Stimulated activated naive CD8-positive, alpha-beta T cell treated with anti-CD3 and anti-CD28 coated beads, Interleukin-15, amount 100 ng/mL, for 72 hours (primary cell): ENCODE results near the gene TBX2.
"Not testable (repeated sequence)": the region's sequence is repeated elsewhere in the genome, so short reads cannot be mapped to it uniquely, and the experiment has no call there.

ENCODE experiments used
- ATAC-seq: fragments of 150-1000 bp; cut with Tn5 transposase; 2 replicates; pipeline ENCODE4 v1.10.0; 2021; ENCODE audit warnings: mild to moderate bottlenecking, moderate library complexity
- DNase-seq, 2 donors: peaks; one replicate each; pipeline ENCODE4 v3.0.0; 2021 to 2022
- H3K27ac Mint-ChIP-seq, 2 donors: one replicate each; pipeline ENCODE4 v1.8.0; 2022; ENCODE audit warnings: mild to moderate bottlenecking in 2 of 2, mixed read lengths in 2 of 2, moderate library complexity in 2 of 2
- H3K27me3 Mint-ChIP-seq: one replicate; pipeline ENCODE4 v1.8.0; 2022; ENCODE audit warnings: mixed read lengths
- H3K4me1 Mint-ChIP-seq: one replicate; pipeline ENCODE4 v1.8.0; 2022; ENCODE audit warnings: mild to moderate bottlenecking, mixed read lengths
- H3K4me3 Mint-ChIP-seq, 2 donors: one replicate each; pipeline ENCODE4 v1.8.0; 2022; ENCODE audit warnings: mild to moderate bottlenecking in 2 of 2, mixed read lengths in 2 of 2, moderate library complexity in 1 of 2
- H3K9me3 Mint-ChIP-seq, 2 donors: one replicate each; pipeline ENCODE4 v1.8.0; 2022; ENCODE audit warnings: mixed read lengths in 2 of 2

TBX2 gene

DNA sequence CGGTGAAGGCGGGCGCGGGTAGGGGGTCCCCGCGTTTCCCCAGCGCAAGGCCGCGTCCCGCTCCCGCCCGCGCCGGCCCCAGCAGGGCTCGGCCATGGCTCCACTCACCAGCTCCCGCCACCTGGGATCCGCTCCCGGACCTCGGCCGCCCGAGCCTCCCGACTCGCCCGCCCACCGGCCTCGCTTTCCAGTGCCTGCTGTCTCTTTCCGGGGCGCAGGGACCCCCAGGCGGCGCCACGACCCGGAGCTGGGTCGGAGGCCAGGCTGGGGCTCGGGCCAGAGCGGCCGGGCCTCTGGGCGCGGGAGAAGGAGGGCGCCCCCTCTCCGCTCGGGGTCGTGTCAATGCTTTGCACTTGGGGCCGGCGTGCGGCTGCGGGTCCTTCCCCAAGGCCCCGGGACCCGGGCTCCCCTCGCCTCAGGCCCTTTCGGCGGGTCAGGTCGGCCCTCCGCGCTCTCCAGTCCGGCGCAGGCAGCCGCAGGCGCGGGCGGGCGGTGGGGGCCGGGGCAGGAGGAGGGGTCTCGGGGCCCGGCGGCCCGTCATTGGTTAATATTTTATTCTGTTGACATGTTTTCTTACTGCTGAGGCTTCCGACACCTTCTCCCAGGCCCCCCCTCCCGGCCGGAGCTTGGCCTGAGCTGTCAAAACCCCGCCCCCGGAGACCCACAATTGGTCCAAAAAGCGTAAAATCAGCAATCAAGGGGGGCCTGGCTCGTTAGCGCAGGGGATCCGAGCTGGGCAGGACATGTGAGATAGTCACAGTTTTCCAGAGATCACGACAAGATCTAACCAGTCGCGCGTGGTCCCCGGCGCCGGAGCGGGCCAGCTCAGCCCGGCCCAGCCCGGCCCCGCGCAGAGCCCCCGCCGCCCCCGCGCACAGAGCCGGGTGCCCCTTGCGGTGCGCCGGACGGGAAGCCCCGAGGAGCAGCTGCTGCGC lies at the start of gene TBX2:
TBX2 (plus strand) TSS at position 713 of the 935 bp plus-strand sequence. CDS start 334 bp downstream, outside the sequence.
- Mint-ChIP-seq H3K4me3 (peak within 1 kb of the TSS; percentile 81), H3K27me3 (peaks cover 77% of the 10 kb centered on the region), H3K9me3 (no peaks in the 10 kb centered on the region), H3K4me1 (peaks cover 52% of the 10 kb centered on the region), H3K27ac (no peak within 1 kb of the TSS)
- DNase-seq, result no peak
- no peak for ATAC-seq

DNA sequence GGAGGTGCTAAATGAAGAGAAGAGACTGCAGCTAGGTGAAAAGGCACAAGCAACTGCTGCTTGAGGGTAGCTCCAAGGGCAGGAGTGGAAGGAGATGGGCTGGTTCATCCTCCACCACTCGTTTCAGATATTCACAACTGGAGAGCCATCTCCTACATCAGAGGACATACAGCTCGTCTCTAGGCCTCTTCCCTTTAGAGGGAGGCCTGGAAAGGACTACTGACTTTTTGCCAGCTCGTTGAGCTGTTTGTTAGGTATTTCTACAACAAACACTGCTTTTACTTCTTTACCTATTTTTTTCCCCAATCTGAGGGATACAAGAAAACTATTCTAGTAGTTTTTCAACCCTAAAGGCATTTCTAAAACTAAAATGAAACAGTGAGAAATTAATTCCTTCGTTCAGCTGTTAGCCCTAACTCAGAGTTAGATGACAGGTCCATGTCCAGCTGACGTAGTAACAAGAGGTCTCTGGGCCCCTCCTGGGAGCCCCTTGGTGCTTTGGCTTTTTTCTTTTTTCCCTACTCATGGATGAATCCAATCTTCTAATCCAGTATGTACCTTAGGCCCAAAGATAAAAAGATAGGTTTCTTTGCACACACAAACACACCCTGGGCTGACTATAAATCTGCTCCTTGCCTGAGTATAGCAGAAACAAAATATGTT lies 47.8 kb upstream of the TBX2 start:
- no peaks in the 10 kb centered on the region for H3K4me1 Mint-ChIP-seq
- DNase-seq (no peak), ATAC-seq (no peak)
- no peak overlapping the region for H3K4me3 Mint-ChIP-seq
- no peaks in the 10 kb centered on the region for H3K27me3 Mint-ChIP-seq
- no peak overlapping the region for H3K27ac Mint-ChIP-seq
- H3K9me3 Mint-ChIP-seq, result no peaks in the 10 kb centered on the region

DNA sequence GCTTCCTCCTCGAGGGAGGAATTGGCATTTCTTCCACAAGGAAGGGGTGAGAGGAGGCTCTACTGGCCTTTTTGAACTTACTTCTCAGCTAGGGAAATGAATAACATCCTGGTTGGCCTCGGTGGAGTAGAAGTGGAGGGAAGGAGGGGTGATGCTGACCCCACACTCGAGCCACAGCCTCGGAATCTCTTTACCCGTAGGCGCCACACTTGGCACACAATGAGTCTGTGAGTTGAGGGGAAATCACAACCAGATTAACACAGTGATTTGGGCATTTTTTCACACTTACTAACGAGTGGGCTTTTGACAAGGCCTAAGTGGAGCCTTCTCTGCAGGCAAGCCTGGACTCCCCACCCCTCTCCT lies 47.3 kb upstream of the TBX2 start:
- H3K9me3 Mint-ChIP-seq, result no peaks in the 10 kb centered on the region
- H3K27ac Mint-ChIP-seq, result no peak overlapping the region
- DNase-seq (no peak), ATAC-seq (no peak)
- no peak overlapping the region for H3K4me3 Mint-ChIP-seq
- no peaks in the 10 kb centered on the region for H3K27me3 Mint-ChIP-seq
- H3K4me1 Mint-ChIP-seq, result no peaks in the 10 kb centered on the region

- Mint-ChIP-seq H3K4me1 (no peaks in the 10 kb centered on the region), H3K9me3 (no peaks in the 10 kb centered on the region), H3K4me3 (no peak overlapping the region), H3K27me3 (no peaks in the 10 kb centered on the region), H3K27ac (no peak overlapping the region)
- DNase-seq, result no peak
- ATAC-seq, result no peak
These were observed 46.7 kb upstream of the TBX2 start for GRCh38 chr17:61352781-61353491.

DNA sequence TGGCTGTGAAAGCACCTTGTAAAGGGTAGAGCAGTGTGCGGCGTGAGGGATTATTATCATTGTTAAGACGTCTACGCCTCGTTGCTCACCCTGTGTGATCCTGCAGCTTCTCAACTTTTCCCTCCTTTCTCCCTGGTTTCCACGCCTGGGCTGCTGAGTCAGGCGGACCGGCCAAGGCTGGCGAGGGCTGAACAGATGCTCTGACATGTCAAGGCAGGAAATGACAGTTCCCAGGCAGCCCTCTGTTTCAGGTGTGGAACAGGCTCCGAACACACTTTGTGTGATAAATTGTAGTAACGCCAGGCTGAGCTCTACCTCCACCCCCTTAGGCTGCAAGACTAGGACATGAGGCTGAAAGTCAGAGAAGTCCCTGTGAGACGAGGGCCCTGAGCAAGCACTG lies 46.0 kb upstream of the TBX2 start:
- DNase-seq (no peak), ATAC-seq (no peak)
- Mint-ChIP-seq H3K27me3 (no peaks in the 10 kb centered on the region), H3K4me1 (no peaks in the 10 kb centered on the region), H3K4me3 (no peak overlapping the region), H3K9me3 (no peaks in the 10 kb centered on the region), H3K27ac (no peak overlapping the region)

GRCh38 chr17:61354895-61355874 lies 44.5 kb upstream of the TBX2 start:
- ATAC-seq, result no peak
- peak overlapping the region in 1 of 2 donors; percentile 37 for H3K27ac Mint-ChIP-seq
- H3K4me1 Mint-ChIP-seq, result no peaks in the 10 kb centered on the region
- no peak overlapping the region for H3K4me3 Mint-ChIP-seq
- DNase-seq, result no peak
- H3K9me3 Mint-ChIP-seq, result no peaks in the 10 kb centered on the region
- H3K27me3 Mint-ChIP-seq, result no peaks in the 10 kb centered on the region

- not testable (repeated sequence) for H3K9me3 Mint-ChIP-seq
These were observed 42.6 kb upstream of the TBX2 start for GRCh38 chr17:61357061-61357460.

GRCh38 chr17:61359513-61359912 lies 40.1 kb upstream of the TBX2 start:
- not testable (repeated sequence) for DNase-seq, H3K27me3 Mint-ChIP-seq, H3K4me3 Mint-ChIP-seq, H3K4me1 Mint-ChIP-seq, ATAC-seq, H3K9me3 Mint-ChIP-seq, H3K27ac Mint-ChIP-seq

More at GRCh38 chr17:61357061-61357460, 42.6 kb upstream of the TBX2 start:
- not testable (repeated sequence) for H3K4me3 Mint-ChIP-seq, ATAC-seq, H3K27me3 Mint-ChIP-seq, H3K27ac Mint-ChIP-seq, DNase-seq, H3K4me1 Mint-ChIP-seq

DNA sequence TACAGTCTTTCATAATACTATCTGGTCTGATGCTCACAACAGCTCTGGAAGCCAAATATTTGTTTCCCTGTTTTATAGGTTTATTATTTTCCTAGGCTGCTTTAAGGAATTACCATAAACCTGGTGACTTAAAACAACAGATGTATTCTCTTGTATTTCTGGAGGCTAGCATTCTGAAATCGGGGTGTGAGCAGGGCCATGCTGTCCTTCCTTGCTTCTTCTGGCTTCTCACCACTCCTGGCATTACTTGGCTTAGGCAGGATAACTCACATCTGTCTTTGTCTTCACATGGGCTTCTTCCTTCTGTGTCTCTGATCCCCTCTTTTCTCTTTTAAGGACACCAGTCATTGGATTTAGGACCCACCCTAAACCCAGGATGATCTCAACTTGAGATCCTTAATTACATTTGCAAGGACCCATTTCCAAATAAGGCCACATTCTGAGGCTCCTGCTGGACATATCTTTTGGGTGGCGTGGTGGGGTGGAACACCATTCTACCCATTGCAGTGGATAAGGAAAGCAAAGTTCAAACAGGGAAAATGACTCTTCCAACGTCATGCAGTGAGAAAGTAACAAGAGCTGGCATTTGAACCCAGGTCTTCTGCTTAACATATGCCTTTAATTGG lies 39.2 kb upstream of the TBX2 start:
- Mint-ChIP-seq H3K4me3 (no peak overlapping the region), H3K9me3 (no peaks in the 10 kb centered on the region), H3K4me1 (no peaks in the 10 kb centered on the region), H3K27me3 (no peaks in the 10 kb centered on the region), H3K27ac (no peak overlapping the region)
- ATAC-seq (no peak), DNase-seq (no peak)

DNA sequence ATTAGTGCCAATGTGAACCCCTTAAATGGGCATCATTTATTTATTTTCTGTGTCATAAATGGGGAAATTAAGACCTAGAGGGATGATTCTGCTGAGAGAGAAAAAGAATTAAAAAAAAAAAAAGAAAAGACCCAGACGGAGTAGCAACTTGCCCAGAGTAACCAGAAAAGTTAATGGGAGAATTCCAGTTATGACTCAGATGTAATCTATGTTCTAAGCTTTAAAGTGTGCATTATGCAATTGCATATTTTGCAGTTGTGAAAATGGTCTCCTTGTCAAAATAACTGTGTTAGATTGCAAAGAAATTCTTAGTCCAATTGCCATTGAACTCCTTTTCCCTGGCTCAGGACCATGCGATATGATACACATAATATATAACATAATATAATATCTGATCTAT lies 38.6 kb upstream of the TBX2 start:
- ATAC-seq (no peak), DNase-seq (no peak)
- Mint-ChIP-seq H3K27me3 (no peaks in the 10 kb centered on the region), H3K27ac (no peak overlapping the region), H3K4me3 (no peak overlapping the region), H3K9me3 (no peaks in the 10 kb centered on the region), H3K4me1 (no peaks in the 10 kb centered on the region)

DNA sequence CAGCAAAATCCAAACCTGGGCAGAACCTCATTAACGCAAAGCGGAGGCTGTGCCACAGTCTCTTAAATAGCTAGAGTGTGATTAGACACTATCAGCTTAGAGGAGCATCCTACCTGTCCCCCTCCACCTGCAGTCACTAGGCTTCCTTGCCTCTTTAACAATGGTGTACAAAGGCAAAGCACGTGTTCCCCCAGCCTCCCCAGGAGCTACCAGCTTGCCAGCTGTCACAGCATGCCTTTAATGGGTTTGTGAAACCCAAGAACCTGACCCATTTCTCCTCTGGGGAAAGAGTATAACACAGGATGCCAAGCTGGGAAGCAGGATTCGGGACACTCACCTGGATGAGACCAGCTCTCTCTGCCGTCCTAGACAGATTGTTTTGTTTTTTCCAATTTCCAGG lies 37.2 kb upstream of the TBX2 start:
- no peak for DNase-seq
- Mint-ChIP-seq H3K27ac (no peak overlapping the region), H3K9me3 (no peaks in the 10 kb centered on the region), H3K4me3 (no peak overlapping the region), H3K27me3 (no peaks in the 10 kb centered on the region), H3K4me1 (no peaks in the 10 kb centered on the region)
- ATAC-seq, result no peak

- H3K4me1 Mint-ChIP-seq, result no peaks in the 10 kb centered on the region
- H3K27ac Mint-ChIP-seq, result no peak overlapping the region
- H3K4me3 Mint-ChIP-seq, result no peak overlapping the region
- no peak for DNase-seq
- no peaks in the 10 kb centered on the region for H3K9me3 Mint-ChIP-seq
- no peak for ATAC-seq
- H3K27me3 Mint-ChIP-seq, result no peaks in the 10 kb centered on the region
These were observed 36.6 kb upstream of the TBX2 start for GRCh38 chr17:61362852-61363600.

GRCh38 chr17:61363601-61364462 lies 35.8 kb upstream of the TBX2 start:
- no peaks in the 10 kb centered on the region for H3K27me3 Mint-ChIP-seq
- H3K9me3 Mint-ChIP-seq, result no peaks in the 10 kb centered on the region
- DNase-seq (no peak), ATAC-seq (no peak)
- no peak overlapping the region for H3K27ac Mint-ChIP-seq
- H3K4me3 Mint-ChIP-seq, result no peak overlapping the region
- H3K4me1 Mint-ChIP-seq, result no peaks in the 10 kb centered on the region
